Measurements from ENCODE around the gene PBX2. TPM values are rescaled to one million over a fixed set of nuclear protein-coding genes. Genes with fewer than 3 reads are reported as not detected.

PBX2 gene
- total and polyA plus RNA-seq, 12 donors = 25.6 to 55.4 (median 44.1) TPM

DNA sequence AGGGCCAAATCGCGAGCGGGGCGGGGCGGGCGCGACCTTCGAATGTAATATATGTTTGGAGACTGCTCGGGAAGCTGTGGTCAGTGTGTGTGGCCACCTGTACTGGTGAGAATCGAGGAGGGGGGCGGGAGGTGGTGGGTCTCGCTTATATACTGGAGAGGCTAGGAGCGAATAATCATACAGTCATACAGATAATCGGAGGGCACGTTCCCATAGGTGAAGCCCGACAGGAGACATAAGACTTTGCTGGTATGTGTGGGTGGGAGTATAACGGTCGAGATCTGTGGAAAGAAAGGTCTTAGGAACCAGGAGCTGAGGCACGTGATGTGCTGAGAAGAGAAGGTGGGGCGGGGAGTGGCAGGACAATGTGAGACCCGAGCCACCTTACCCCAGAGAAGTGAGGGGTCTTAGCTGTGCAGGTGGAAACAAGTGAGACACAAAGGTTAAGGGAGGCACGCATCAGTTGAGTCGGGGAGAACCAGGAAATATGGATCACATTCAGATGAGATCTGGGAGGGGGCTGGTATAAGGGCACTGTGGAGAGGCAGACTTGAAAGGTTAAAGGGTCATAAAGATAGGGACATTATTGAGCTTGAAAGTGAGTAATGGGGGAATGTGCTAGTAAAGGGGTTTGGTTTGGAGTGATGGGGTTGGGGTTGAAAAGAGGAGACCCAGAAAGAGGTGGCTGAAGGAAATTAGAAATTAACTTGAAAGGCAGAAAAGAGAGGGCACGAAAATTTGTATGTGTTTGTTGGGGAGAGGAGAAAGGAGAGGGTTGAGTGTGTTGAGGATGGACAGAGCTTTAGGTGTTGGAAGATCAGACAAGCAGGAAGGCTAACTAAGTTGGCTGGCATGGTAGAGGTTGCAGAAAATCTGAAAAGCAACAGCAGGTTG, 11.2 kb downstream of the PBX2 start:
- DNase-seq (no peak), ATAC-seq (no peak)
- no peaks in the 10 kb centered on the region for H3K27me3 ChIP-seq
- peak overlapping the region; percentile 56 to 93 (median 86) for H3K4me3 ChIP-seq
- H3K27ac ChIP-seq = peak overlapping the region; percentile 93 to 98 (median 94)
- H3K36me3 ChIP-seq = peaks cover 0 to 43% (median 11%) of the 10 kb centered on the region in 9 donors
- intact Hi-C loops (cut with DNase I) = loop anchor here in 4 of 10 donors (2.0 to 10.0 kb wide), 3 partner anchors 16 to 1026 kb away; partner anchors contain the start of genes ATF6B (in 3 of the 4), HSD17B8 (in 1 of the 4), RING1 (in 1 of the 4) and RXRB (in 1 of the 4)
- no peaks in the 10 kb centered on the region for H3K9me3 ChIP-seq
- H3K4me1 ChIP-seq = peaks cover 8 to 84% (median 59%) of the 10 kb centered on the region in 9 donors
- TF ChIP-seq, protein P1, sequence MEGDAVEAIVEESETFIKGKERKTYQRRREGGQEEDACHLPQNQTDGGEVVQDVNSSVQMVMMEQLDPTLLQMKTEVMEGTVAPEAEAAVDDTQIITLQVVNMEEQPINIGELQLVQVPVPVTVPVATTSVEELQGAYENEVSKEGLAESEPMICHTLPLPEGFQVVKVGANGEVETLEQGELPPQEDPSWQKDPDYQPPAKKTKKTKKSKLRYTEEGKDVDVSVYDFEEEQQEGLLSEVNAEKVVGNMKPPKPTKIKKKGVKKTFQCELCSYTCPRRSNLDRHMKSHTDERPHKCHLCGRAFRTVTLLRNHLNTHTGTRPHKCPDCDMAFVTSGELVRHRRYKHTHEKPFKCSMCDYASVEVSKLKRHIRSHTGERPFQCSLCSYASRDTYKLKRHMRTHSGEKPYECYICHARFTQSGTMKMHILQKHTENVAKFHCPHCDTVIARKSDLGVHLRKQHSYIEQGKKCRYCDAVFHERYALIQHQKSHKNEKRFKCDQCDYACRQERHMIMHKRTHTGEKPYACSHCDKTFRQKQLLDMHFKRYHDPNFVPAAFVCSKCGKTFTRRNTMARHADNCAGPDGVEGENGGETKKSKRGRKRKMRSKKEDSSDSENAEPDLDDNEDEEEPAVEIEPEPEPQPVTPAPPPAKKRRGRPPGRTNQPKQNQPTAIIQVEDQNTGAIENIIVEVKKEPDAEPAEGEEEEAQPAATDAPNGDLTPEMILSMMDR (IDR thresholded peaks at IDR 0.05) = no peak
- WGBS, 2 donors = 3 to 4% methylated on average over 24 of the region's 24 CpGs

- H3K9me3 ChIP-seq = no peaks in the 10 kb centered on the region
- intact Hi-C loops (cut with DNase I) = loop anchor here in 5 of 10 donors (2.0 to 10.0 kb wide), 5 partner anchors 17 to 1027 kb away; partner anchors contain the start of genes ATF6B (in 4 of the 5), HSD17B8 (in 1 of the 5), PPT2 (in 1 of the 5) and RING1 (in 1 of the 5)
- TF ChIP-seq, protein P1 (IDR thresholded peaks at IDR 0.05) = no peak
- peaks cover 0 to 34% (median 11%) of the 10 kb centered on the region in 9 donors for H3K36me3 ChIP-seq
- 0 to 1% methylated on average over 33 of the region's 33 CpGs for WGBS, 2 donors
- H3K4me3 ChIP-seq = peak within 1 kb of the TSS; percentile 56 to 93 (median 86)
- ATAC-seq = peak; percentile 82 to 89 (median 86)
- no peaks in the 10 kb centered on the region for H3K27me3 ChIP-seq
- peaks cover 8 to 84% (median 55%) of the 10 kb centered on the region in 9 donors for H3K4me1 ChIP-seq
- H3K27ac ChIP-seq = peak within 1 kb of the TSS; percentile 93 to 98 (median 94)
- DNase-seq = peak; percentile 87 to 99
Observed at GRCh38 chr6:32177788-32178546, 12.0 kb downstream of the PBX2 start, which contains the start of gene RNF5. RNF5 (plus strand) TSS chr6:32178405; CDS start chr6:32178512, 107 bp downstream.

DNA sequence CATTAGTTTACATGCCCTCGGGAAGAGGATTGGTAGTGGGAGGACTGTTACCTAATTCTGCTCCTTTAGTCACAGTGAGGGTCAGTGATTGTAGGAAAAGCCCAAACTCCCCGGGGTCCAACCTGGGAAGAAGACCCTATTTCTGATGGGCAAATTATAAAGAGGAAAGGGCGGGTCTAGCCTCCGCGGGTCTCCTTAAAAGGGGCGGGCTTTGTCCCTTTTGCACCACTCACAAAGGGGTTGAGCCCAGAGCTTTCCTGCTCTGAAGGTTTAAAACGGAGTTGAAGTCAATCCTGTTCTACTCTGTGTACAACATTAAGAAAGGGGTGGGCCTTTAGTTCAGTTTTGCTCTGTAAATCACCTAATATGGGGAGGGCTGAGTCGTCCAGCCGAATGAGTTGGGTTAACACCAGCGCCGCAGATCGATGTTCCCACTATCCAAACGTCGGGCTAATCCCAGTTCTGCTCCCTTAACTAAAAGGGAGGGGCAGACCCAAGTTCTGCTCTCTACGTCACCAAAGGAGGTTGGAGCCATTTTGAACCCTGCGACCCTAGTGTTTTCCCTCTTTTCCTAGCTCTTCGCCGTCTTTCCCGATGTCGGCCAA, 12.7 kb downstream of the PBX2 start:
- peaks cover 8 to 80% (median 49%) of the 10 kb centered on the region in 9 donors for H3K4me1 ChIP-seq
- no peaks in the 10 kb centered on the region for H3K9me3 ChIP-seq
- TF ChIP-seq, protein P1 (IDR thresholded peaks at IDR 0.05) = no peak
- DNase-seq (peak in 1 of 2 donors; percentile 58), ATAC-seq (peak; percentile 1 to 34 (median 15))
- peak overlapping the region; percentile 93 to 98 (median 94) for H3K27ac ChIP-seq
- H3K36me3 ChIP-seq = peaks cover 0 to 28% (median 6%) of the 10 kb centered on the region in 9 donors
- intact Hi-C loops (cut with DNase I) = loop anchor here in 5 of 10 donors (2.0 to 10.0 kb wide), 4 partner anchors 22 to 1028 kb away; partner anchors contain the start of genes ATF6B (in 4 of the 5), HSD17B8 (in 1 of the 5), PPT2 (in 1 of the 5) and RING1 (in 1 of the 5)
- peak overlapping the region; percentile 23 to 93 (median 86) for H3K4me3 ChIP-seq
- no peaks in the 10 kb centered on the region for H3K27me3 ChIP-seq
- WGBS, 2 donors = 0 to 1% methylated on average over 20 of the region's 20 CpGs

Data from heart right ventricle (tissue), 16 donors.